ENCODE measurements around the gene APOL1. TPM values are rescaled to one million over a fixed set of nuclear protein-coding genes. Genes with fewer than 3 reads are reported as not detected.
A peak's percentile ranks its signal among the peaks of the same experiment; 100 is the strongest.

APOL1 gene
- total and polyA plus RNA-seq, 2 of the 13 experiments (the other 11 are each of a cell fraction or from before 2014, with no cell fraction given) = 20.3 to 75.0 TPM

GRCh38 chr22:36296690-36297089 is 43.8 kb downstream of the APOL1 start:
- Histone ChIP-seq H3K79me2 (ENCODE audit: insufficient read depth, low read length) (no peaks in the 10 kb centered on the region), H3K4me2 (ENCODE audit: low read depth, low read length) (no peak overlapping the region), H3K9me3 (ENCODE audit: low read length) (no peaks in the 10 kb centered on the region), H3K9ac (ENCODE audit: insufficient read depth, low read depth, low read length) (no peak overlapping the region), H3K27me3 (ENCODE audit: control insufficient read depth in 1 of 2, insufficient read depth in 2 of 2, low read length in 2 of 2) (no peaks in the 10 kb centered on the region), H4K20me1 (ENCODE audit: insufficient read depth, low read length) (no peaks in the 10 kb centered on the region), H3K36me3 (replicated peaks in 1 of 2; ENCODE audit: control insufficient read depth in 1 of 2, insufficient read depth in 2 of 2, low read length in 2 of 2) (peaks cover 78 to 100% of the 10 kb centered on the region in 2 experiments), H3K4me1 (ENCODE audit: insufficient read depth, low read length) (no peaks in the 10 kb centered on the region), H2AFZ (ENCODE audit: low read length) (no peak overlapping the region), H3K27ac (ENCODE audit: extremely low read length, insufficient read depth, low read length) (no peak overlapping the region), H3K4me3 (replicated peaks in 1 of 3; ENCODE audit: insufficient read depth in 1 of 3, low read depth in 2 of 3, low read length in 3 of 3) (no peak overlapping the region)
- intact Hi-C loops (cut with micrococcal nuclease; ENCODE audit: unreplicated experiment) (no loop called here), in situ Hi-C loops (cut with HindIII; ENCODE audit: extremely low pct_ligation_motif_present, low pct_unique_long_range_greater_than_20kb) (no loop called here)
- BruUV-seq (replicated peaks) = no TSS peak
- ATAC-seq = no peak
- FAIRE-seq = no peak
- TF ChIP-seq ZNF891 (CRISPR knock-in tag; IDR thresholded peaks at IDR 0.05) (no peak), AGO2 (optimal IDR thresholded peaks at IDR 0.05; ENCODE audit: low read depth, low read length) (peak; percentile 29), NFIC (IDR thresholded peaks at IDR 0.05; ENCODE audit: low read length) (no peak), CSRNP2 (CRISPR knock-in tag; conservative IDR thresholded peaks at IDR 0.05; ENCODE audit: low read depth) (no peak)
- POLR2A ChIA-PET = no interaction called here
- CTCF ChIA-PET (ENCODE audit: low intra/inter-chr PET ratio, low total read pairs) = no interaction called here
- DNase-seq (ENCODE audit: low spot score) = no peak
- 100% methylated on average over 2 of the region's 15 CpGs for WGBS (ENCODE audit: low lambda C conversion rate)

DNA sequence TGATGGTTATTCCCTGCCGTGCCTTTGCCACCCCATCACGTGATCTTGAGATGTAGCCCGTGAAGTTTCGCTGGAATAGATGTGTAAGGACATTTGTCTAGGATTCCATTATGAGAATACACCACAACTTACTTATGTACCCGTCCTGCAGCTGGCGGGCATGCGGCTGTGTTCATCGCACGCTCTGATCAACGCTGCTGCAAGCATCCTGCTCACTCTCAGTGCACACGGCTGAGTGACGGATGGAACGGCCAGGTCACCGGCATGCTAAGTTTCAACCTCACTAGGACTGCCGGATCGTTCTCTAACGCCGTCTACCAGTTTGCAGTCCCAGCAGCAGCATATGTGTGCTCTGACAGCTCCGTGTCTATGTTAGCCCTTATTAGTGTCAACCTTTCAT is 44.6 kb downstream of the APOL1 start:
- ChIA-PET CTCF (ENCODE audit: low intra/inter-chr PET ratio, low total read pairs) (no interaction called here), POLR2A (no interaction called here)
- FAIRE-seq (no peak), DNase-seq (ENCODE audit: low spot score) (no peak), ATAC-seq (no peak)
- H3K79me2 ChIP-seq (ENCODE audit: insufficient read depth, low read length) = no peaks in the 10 kb centered on the region
- H3K36me3 ChIP-seq (replicated peaks in 1 of 2; ENCODE audit: control insufficient read depth in 1 of 2, insufficient read depth in 2 of 2, low read length in 2 of 2) = peaks cover 73 to 94% of the 10 kb centered on the region in 2 experiments
- H4K20me1 ChIP-seq (ENCODE audit: insufficient read depth, low read length) = no peaks in the 10 kb centered on the region
- BruUV-seq (replicated peaks) = no TSS peak
- no peak overlapping the region for H3K4me2 ChIP-seq (ENCODE audit: low read depth, low read length)
- no peaks in the 10 kb centered on the region for H3K27me3 ChIP-seq (ENCODE audit: control insufficient read depth in 1 of 2, insufficient read depth in 2 of 2, low read length in 2 of 2)
- H3K27ac ChIP-seq (ENCODE audit: extremely low read length, insufficient read depth, low read length) = no peak overlapping the region
- intact Hi-C loops (cut with micrococcal nuclease; ENCODE audit: unreplicated experiment) (no loop called here), in situ Hi-C loops (cut with HindIII; ENCODE audit: extremely low pct_ligation_motif_present, low pct_unique_long_range_greater_than_20kb) (no loop called here)
- H3K4me3 ChIP-seq (replicated peaks in 1 of 3; ENCODE audit: insufficient read depth in 1 of 3, low read depth in 2 of 3, low read length in 3 of 3) = no peak overlapping the region
- no peak overlapping the region for H3K9ac ChIP-seq (ENCODE audit: insufficient read depth, low read depth, low read length)
- H2AFZ ChIP-seq (ENCODE audit: low read length) = no peak overlapping the region
- no peaks in the 10 kb centered on the region for H3K4me1 ChIP-seq (ENCODE audit: insufficient read depth, low read length)
- WGBS (ENCODE audit: low lambda C conversion rate) = 91% methylated on average over 19 of the region's 19 CpGs
- H3K9me3 ChIP-seq (ENCODE audit: low read length) = no peaks in the 10 kb centered on the region
- TF ChIP-seq ZNF253 (CRISPR knock-in tag; IDR thresholded peaks at IDR 0.05; ENCODE audit: borderline replicate concordance) (no peak), EP300 (IDR thresholded peaks at IDR 0.05; ENCODE audit: low read depth in 2 of 2, low read length in 2 of 2) (no peak), EP300 (CRISPR knock-in tag; IDR thresholded peaks at IDR 0.05; ENCODE audit: borderline replicate concordance) (no peak), RBM39 (IDR thresholded peaks at IDR 0.05; ENCODE audit: low read depth, low read length, poor library complexity, severe bottlenecking) (no peak), REL (CRISPR knock-in tag; conservative IDR thresholded peaks at IDR 0.05) (no peak), ZNF678 (CRISPR knock-in tag; IDR thresholded peaks at IDR 0.05) (no peak), ZNF563 (CRISPR knock-in tag; IDR thresholded peaks at IDR 0.05) (no peak), NR1H2 (CRISPR knock-in tag; IDR thresholded peaks at IDR 0.05; ENCODE audit: borderline replicate concordance, low read depth) (no peak), MLLT10 (CRISPR knock-in tag; IDR thresholded peaks at IDR 0.05) (no peak)
- TF ChIP-seq, protein P1, sequence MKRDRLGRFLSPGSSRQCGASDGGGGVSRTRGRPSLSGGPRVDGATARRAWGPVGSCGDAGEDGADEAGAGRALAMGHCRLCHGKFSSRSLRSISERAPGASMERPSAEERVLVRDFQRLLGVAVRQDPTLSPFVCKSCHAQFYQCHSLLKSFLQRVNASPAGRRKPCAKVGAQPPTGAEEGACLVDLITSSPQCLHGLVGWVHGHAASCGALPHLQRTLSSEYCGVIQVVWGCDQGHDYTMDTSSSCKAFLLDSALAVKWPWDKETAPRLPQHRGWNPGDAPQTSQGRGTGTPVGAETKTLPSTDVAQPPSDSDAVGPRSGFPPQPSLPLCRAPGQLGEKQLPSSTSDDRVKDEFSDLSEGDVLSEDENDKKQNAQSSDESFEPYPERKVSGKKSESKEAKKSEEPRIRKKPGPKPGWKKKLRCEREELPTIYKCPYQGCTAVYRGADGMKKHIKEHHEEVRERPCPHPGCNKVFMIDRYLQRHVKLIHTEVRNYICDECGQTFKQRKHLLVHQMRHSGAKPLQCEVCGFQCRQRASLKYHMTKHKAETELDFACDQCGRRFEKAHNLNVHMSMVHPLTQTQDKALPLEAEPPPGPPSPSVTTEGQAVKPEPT (CRISPR knock-in tag; IDR thresholded peaks at IDR 0.05; ENCODE audit: low read depth) = no peak
- TF ChIP-seq, protein P2, sequence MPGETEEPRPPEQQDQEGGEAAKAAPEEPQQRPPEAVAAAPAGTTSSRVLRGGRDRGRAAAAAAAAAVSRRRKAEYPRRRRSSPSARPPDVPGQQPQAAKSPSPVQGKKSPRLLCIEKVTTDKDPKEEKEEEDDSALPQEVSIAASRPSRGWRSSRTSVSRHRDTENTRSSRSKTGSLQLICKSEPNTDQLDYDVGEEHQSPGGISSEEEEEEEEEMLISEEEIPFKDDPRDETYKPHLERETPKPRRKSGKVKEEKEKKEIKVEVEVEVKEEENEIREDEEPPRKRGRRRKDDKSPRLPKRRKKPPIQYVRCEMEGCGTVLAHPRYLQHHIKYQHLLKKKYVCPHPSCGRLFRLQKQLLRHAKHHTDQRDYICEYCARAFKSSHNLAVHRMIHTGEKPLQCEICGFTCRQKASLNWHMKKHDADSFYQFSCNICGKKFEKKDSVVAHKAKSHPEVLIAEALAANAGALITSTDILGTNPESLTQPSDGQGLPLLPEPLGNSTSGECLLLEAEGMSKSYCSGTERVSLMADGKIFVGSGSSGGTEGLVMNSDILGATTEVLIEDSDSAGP (CRISPR knock-in tag; IDR thresholded peaks at IDR 0.05; ENCODE audit: borderline replicate concordance) = no peak
